ENCODE measurements around the gene RPS8. TPM values are rescaled to one million over a fixed set of nuclear protein-coding genes. Genes with fewer than 3 reads are reported as not detected.
"Not testable (repeated sequence)": the region's sequence is repeated elsewhere in the genome, so short reads cannot be mapped to it uniquely, and the experiment has no call there.

Gene RPS8
- total RNA-seq, 2 experiments from 2014 or later, result 3,218 to 3,314 TPM

- Mint-ChIP-seq H3K36me3 (ENCODE audit: low read depth) (no peaks in the 10 kb centered on the region), H3K9me3 (no peaks in the 10 kb centered on the region), H3K4me3 (no peak overlapping the region), H3K27ac (no peak overlapping the region), H3K27me3 (no peaks in the 10 kb centered on the region), H3K4me1 (ENCODE audit: low read depth) (peaks cover 27% of the 10 kb centered on the region)
- no peak for DNase-seq
- no peak for TF ChIP-seq CTCF (IDR thresholded peaks at IDR 0.05)
- ChIA-PET POLR2A (interaction anchor here (5.4 to 12.2 kb wide), 5 partner anchors 14 to 189 kb away, joined by 37 to 466 read pairs (median 130); partner anchors contain the start of genes BTBD19, DYNLT4, HECTD3 and PLK3), CTCF (interaction anchor here (0.6 to 6.1 kb wide), 8 partner anchors 10 to 100 kb away, joined by 3 to 45 read pairs (median 5); partner anchors contain the start of genes PLK3 and RNU5D-1)
- intact Hi-C loops (cut with micrococcal nuclease), result no loop called here
- no peak for ATAC-seq
These were observed 46.9 kb downstream of the RPS8 start for GRCh38 chr1:44822131-44822701.

- POLR2A ChIA-PET, result interaction anchor here (5.4 to 12.2 kb wide), 4 partner anchors 15 to 188 kb away, joined by 37 to 466 read pairs (median 170); partner anchors contain the start of genes BTBD19, DYNLT4, HECTD3 and RNU5D-1
- Mint-ChIP-seq H3K4me3 (no peak overlapping the region), H3K27ac (no peak overlapping the region), H3K36me3 (ENCODE audit: low read depth) (no peaks in the 10 kb centered on the region), H3K27me3 (no peaks in the 10 kb centered on the region), H3K4me1 (ENCODE audit: low read depth) (peaks cover 22% of the 10 kb centered on the region), H3K9me3 (no peaks in the 10 kb centered on the region)
- ATAC-seq (no peak), DNase-seq (no peak)
- CTCF ChIA-PET, result interaction anchor here (0.6 to 3.2 kb wide), 4 partner anchors 9 to 37 kb away, joined by 3 to 14 read pairs (median 7); no protein-coding TSS in a partner anchor
- TF ChIP-seq CTCF (IDR thresholded peaks at IDR 0.05), result no peak
- intact Hi-C loops (cut with micrococcal nuclease), result no loop called here
These were observed 47.7 kb downstream of the RPS8 start for GRCh38 chr1:44822981-44823451.

- H3K36me3 Mint-ChIP-seq (ENCODE audit: low read depth); DNase-seq; H3K4me3 Mint-ChIP-seq; H3K9me3 Mint-ChIP-seq; ATAC-seq; intact Hi-C loops (cut with micrococcal nuclease); H3K27me3 Mint-ChIP-seq; H3K27ac Mint-ChIP-seq: not testable (repeated sequence)
- H3K4me1 Mint-ChIP-seq (ENCODE audit: low read depth), result peaks cover 12% of the 10 kb centered on the region
- ChIA-PET POLR2A (interaction anchor here (5.4 to 12.2 kb wide), 3 partner anchors 47 to 187 kb away, joined by 37 to 466 read pairs (median 126); partner anchors contain the start of genes HECTD3, RNU5D-1, RPS8 and UROD), CTCF (interaction anchor here (1.4 to 3.2 kb wide), 2 partner anchors 11 to 78 kb away, joined by 3 to 14 read pairs; no protein-coding TSS in a partner anchor)
These were observed 49.1 kb downstream of the RPS8 start for GRCh38 chr1:44824392-44824791.

- Mint-ChIP-seq H3K4me3 (no peak overlapping the region), H3K27me3 (no peaks in the 10 kb centered on the region), H3K9me3 (no peaks in the 10 kb centered on the region), H3K36me3 (ENCODE audit: low read depth) (no peaks in the 10 kb centered on the region), H3K27ac (no peak overlapping the region), H3K4me1 (ENCODE audit: low read depth) (peaks cover 2% of the 10 kb centered on the region)
- DNase-seq, result no peak
- intact Hi-C loops (cut with micrococcal nuclease), result no loop called here
- ATAC-seq, result no peak
- CTCF ChIA-PET, result no interaction called here
- TF ChIP-seq CTCF (IDR thresholded peaks at IDR 0.05), result no peak
- POLR2A ChIA-PET, result interaction anchor here (0.7 to 12.2 kb wide), 5 partner anchors 8 to 102 kb away, joined by 3 to 466 read pairs (median 3); partner anchors contain the start of genes RNU5D-1 and RPS8
These were observed 51.2 kb downstream of the RPS8 start for GRCh38 chr1:44826375-44827196.

GRCh38 chr1:44827197-44828002 is 52.1 kb downstream of the RPS8 start:
- no peaks in the 10 kb centered on the region for H3K9me3 Mint-ChIP-seq
- ATAC-seq, result peak; percentile 34
- TF ChIP-seq CTCF (IDR thresholded peaks at IDR 0.05), result no peak
- intact Hi-C loops (cut with micrococcal nuclease), result no loop called here
- H3K27ac Mint-ChIP-seq, result no peak overlapping the region
- peaks cover 2% of the 10 kb centered on the region for H3K4me1 Mint-ChIP-seq (ENCODE audit: low read depth)
- H3K27me3 Mint-ChIP-seq, result no peaks in the 10 kb centered on the region
- CTCF ChIA-PET, result interaction anchor here (0.8 kb wide), 1 partner anchor 9 kb away, joined by 3 read pairs; no protein-coding TSS in a partner anchor
- no peak for DNase-seq
- H3K36me3 Mint-ChIP-seq (ENCODE audit: low read depth), result no peaks in the 10 kb centered on the region
- H3K4me3 Mint-ChIP-seq, result no peak overlapping the region
- POLR2A ChIA-PET, result interaction anchor here (0.7 to 12.2 kb wide), 6 partner anchors 7 to 103 kb away, joined by 3 to 466 read pairs (median 4); partner anchors contain the start of genes RNU5D-1 and RPS8
